GM21576 (cell line): ENCODE results near the gene PIGN.

Experiments
- ATAC-seq: cut with Tn5 transposase; IDR thresholded peaks from one replicate; pipeline ENCODE4 v1.9.1; 2021; ENCODE audit warnings: mild to moderate bottlenecking, moderate library complexity; ENCODE audit not compliant: unreplicated experiment

PIGN gene, protein sequence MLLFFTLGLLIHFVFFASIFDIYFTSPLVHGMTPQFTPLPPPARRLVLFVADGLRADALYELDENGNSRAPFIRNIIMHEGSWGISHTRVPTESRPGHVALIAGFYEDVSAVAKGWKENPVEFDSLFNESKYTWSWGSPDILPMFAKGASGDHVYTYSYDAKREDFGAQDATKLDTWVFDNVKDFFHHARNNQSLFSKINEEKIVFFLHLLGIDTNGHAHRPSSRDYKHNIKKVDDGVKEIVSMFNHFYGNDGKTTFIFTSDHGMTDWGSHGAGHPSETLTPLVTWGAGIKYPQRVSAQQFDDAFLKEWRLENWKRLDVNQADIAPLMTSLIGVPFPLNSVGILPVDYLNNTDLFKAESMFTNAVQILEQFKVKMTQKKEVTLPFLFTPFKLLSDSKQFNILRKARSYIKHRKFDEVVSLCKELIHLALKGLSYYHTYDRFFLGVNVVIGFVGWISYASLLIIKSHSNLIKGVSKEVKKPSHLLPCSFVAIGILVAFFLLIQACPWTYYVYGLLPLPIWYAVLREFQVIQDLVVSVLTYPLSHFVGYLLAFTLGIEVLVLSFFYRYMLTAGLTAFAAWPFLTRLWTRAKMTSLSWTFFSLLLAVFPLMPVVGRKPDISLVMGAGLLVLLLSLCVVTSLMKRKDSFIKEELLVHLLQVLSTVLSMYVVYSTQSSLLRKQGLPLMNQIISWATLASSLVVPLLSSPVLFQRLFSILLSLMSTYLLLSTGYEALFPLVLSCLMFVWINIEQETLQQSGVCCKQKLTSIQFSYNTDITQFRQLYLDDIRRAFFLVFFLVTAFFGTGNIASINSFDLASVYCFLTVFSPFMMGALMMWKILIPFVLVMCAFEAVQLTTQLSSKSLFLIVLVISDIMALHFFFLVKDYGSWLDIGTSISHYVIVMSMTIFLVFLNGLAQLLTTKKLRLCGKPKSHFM

DNA sequence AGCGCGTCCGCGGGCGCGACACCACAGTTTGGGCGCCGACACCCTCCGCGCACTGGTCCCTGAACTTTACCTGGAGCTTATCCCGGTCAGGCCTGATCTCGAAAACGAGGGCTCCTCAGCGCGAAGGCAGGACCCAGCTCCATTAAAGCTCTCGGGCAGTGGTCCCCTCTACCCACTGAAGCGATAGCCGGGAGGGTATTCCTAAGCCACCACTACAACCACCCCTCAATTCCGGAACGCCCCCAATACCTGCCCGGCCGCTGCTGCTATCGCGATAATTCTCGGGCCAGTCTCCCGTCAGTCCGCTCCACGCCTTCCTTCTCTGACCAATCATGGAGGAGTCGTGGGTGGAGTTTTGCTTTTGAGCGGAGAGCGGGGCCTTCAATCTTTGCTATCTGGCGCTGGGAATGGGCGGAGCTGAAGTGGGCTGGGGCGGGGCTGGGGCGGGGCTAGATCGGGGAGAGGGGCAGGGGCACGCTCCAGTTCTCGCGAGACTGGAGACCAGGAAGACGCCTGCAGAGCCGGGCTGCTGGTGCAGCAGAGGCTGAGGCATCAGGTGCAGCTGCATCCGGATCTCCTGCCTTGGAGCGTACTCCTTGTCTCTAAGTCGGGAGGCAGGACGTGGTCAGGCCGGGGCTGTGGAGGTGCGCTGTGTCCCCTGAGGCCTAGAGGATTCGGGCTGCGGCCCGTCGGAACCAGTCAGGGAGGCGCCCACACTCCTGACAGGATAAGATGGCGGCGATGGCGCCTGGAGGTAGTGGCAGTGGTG, at the start of gene PIGN, which contains the start of gene RELCH:
Gene PIGN (minus strand): TSS at position 283 of the 769 bp plus-strand sequence. CDS start 25,703 bp downstream, outside the sequence.
Gene RELCH (plus strand): TSS at position 482 of the 769 bp plus-strand sequence. CDS start 251 bp downstream, at position 733.
- ATAC-seq = peak; percentile 94

DNA sequence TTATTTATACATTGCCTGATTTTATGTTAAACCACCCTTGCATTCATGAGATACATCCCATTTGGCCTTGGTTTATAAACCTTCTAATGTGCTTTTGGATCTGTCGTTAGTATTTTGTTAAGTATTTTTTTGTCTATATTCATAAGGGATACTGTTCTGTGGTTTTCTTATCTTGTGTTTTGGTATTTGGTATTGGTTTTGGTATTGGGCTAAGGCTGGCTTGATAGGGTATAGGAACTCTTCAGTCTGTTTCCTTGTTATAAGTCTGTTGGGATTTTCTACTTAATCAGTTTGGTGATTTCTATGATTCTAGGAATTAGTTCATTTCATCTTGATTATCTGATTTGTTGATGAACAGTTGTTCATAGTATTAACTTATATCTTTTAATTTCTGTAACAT, 49.4 kb upstream of the PIGN start:
- ATAC-seq = no peak

DNA sequence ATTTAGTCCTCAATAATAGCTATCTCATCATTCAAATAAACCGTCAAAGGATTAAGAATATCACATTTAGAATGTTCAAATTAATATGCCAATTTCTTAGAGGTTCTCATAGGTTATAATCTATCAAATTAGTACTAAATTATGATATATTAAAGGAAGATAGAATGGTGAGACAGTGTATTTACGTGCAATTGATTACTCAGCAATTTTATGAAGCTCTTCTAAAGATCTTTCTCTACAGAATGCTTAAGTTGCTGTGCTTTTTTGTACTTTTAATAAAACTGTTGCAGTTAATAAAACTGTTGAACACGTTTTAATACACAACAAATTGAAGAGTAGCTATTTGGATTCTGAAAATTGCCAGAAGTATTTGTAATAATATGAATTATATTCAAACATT, 39.2 kb upstream of the PIGN start:
- no peak for ATAC-seq

DNA sequence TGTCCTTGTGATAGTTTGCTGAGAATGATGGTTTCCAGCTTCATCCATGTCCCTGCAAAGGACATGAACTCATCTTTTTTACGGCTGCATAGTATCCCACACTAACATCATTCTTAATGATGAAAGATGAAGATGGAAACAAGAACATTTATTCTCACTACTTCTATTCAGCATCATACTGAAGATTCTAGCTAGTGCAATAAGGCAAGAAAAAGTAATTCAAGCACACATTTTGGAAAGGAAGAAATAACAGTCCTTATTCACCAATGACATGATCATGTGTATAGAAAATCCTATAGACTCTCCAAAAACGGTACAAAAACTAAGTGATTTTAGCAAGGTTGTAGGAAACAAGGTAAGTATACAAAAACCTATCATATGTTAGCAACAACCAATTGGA, 37.4 kb upstream of the PIGN start:
- no peak for ATAC-seq

DNA sequence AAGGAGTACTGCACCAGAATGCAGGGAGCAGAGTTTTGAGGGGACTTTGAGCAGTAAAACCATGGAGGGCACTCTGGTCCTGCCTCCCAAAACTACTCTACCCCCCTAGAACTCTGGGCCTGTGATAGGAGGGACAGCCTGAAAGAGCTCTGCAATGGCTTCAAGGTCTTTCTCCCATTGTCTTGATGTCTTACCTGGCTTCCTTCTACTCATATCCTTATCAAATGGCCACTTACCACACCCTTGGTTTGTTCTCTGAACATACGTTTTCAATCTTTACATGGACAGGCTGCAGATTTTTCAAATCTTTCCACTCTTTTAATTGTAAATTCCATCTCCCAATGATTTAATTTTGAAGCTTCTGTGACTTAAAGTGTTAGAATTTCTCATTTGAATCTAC, 27.9 kb upstream of the PIGN start:
- no peak for ATAC-seq

DNA sequence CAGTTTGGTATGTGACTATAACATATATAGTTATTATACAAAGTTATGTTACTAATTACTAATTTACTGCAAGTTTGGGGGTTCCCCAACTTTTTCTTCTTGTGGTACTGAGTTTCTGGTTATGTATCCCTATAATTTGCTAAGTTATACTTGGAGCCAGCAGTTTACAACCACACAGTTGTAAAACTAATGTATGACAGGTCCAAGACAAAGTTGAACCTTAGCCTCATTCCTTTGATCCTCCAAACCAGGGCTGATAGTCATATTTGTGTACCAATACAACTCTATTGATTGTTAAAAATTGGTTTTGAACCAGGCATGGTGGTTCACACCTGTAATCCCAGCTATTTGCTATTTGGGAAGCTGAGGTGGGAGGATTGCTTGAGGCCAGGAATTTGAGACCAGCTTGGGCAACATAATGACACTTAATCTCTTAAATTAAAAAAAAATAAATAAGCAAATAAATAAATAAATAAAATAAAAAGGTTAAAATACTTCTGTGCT, 24.5 kb upstream of the PIGN start:
- ATAC-seq = no peak

DNA sequence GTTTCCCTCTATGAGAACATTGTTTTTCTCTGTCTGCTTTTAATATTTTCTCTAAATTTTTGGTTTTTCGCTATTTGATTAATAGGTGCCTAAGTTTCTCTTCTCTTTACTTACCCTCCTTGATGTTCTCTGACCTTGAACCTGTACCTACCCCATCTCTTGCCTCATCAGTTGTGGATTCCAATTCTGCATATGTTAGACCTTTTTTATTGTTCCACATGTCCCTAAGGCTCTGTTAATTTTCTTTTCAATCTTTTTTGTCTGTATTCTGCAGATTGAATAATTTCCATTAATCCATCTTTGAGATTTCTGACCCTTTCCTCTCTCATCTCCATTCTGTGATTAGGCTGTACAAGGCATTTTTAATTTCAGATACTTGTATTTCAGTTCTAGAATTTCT, 23.3 kb upstream of the PIGN start:
- ATAC-seq = no peak

DNA sequence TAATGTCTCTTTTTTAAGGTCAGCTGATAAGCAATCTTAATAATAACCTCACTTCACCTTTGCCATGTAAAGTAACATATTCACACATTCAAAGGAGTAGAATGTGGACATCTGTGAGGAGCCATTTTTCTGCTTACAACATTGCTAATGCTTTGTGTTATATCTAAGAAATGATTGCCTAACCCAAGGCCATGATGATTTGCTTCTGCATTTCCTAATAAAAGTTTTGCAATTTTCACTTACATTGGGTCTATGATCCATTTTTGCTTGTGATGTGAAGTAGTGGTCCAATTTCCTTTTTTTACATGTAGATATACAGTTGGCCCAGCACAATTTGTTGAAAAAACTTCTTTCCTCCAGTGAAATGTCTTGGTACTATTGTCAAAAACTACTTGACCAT, 22.2 kb upstream of the PIGN start:
- ATAC-seq = no peak

DNA sequence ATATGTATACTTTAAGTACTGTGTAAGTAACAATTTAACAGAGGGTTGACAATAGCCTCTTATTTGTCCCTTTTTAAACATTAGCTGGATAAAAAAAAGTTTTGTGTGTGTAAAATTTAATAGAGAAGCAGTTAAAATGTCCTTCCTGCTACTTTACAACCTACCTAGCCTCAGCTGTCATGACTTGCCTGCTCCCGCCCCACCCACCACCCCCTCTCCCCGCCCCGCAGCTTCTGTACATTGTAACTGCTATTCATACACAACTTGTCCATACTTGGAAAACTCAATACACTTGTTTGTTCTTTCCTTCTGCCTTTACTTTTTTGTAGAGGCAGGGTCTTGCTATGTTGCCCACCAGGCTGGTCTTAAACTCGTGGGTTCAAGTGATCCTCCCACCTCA, 19.7 kb upstream of the PIGN start:
- no peak for ATAC-seq

DNA sequence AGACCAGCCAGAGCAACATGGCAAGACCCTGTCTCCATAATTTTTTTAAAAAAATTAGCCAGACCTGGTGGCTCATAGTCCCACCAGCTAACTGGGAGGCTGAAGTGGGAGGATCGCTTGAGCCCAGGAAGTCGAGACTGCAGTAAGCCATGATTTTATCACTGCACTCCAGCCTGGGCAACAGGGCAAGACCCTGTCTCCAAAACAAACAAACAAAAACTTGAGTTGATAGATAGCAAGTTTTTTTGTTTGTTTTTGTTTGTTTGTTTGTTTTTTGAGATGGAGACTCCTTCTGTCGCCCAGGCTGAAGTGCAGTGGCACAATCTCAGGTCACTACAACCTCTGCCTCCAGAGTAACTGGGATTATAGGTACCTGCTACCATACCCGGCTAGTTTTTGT, 19.0 kb upstream of the PIGN start:
- ATAC-seq = no peak

DNA sequence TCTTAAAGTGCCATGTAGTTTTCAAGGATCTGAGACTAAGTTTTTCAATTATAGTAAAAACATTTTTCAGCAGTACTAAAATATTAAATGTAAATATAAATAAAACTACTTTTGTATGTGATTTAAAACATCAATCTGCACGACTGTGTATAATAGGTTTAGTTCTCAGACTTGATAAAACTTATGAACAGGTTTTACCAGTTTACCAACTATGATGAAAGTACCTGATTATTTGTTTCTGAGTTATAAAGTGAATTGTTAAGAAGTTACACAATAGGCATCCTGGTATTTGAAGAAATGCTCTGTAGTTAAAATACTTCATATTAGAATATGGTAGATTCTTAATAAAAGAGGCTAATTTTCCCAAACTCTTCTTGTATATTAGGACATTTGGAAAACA, 15.0 kb upstream of the PIGN start:
- ATAC-seq = no peak

DNA sequence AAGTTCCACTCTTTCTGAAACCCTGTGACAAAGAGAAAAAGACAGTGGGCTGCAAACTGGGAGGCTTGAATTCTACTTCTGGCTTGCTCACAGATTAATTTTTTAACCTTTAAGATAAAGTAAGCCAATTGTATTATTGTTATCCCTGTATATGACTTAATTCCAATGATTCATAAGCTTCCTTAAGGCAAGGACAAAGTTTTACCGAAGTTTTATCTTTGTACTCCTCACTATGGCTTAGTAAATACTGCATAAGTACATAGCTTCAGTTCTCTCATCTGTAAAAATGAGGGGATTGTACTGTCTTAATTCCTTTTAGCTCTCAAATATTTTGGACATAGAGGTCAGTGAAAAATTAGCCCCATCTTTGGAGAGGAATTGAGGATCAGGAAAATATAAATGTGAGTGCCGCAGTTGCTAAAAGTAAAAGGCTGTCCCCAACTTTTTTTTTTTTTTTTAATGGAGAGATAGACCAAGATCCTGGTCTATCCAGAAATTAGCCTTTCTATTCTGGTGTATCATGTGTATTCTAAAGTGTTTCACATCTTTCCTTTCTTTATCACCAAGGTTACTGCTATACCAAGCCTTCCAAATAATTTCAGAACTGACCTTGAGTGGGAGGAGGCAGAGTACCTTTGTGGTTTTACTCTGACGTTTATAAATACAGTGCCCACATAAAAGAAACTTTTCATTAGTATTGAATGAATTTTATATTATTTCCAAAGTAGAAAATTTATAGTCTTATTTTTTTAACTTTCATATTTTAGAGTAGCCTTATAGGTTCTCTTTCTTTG, 13.5 kb upstream of the PIGN start:
- no peak for ATAC-seq

DNA sequence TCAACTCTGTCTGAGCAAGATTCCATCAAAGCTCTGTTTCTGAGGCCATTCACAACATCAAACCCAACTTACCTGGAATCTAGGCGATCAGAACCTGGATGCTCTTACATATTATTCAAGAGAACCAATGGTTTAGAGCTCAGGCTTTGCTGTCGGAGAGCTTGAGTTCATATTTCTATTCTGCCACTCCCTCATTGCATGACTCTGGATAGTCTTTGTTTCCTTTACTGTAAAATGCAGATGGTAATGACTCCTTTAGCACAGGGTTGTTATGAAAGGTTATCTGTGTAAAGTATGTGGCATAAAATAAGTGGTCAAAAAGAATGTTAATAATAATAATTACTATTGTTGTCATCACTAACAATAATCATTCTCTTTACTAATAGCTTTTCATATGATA, 12.8 kb upstream of the PIGN start:
- no peak for ATAC-seq

DNA sequence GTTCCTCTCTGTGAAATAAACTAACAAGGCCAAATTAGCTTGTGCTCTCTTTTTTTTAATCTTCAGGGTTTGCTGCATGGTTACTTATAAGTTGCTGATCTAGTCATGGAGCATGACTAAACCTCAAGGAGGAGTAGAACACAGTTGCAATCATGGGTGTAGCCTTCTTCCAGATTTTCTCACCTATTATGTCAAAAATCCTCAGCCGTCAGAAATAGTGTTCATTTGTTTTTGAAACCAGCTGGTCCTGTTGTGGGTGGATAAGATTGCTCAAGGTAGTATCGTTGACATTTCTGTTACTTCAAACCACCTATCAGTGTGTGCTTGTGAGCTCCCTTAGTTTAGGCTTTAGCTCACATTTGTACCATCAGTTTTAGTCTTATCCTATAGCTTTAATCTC, 11.4 kb upstream of the PIGN start:
- no peak for ATAC-seq

DNA sequence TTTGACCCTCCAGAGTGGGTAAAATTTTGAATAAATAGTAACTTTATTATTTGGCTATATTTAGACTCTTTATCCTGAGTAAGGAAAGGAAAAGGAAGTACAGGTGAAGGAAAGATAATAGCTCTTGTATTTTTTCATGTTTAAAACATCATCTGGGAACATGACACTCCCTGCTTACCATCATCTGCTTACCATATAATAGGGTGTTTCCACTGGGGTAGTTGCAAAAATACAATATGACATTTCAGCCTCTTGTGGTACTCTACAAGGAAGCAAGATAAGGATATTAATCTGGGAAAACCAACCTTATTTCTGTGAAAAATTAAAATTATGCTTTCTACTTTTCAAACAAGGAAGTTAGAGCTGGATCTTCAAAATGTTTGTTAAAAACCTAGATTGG, 10.1 kb upstream of the PIGN start:
- ATAC-seq = no peak

DNA sequence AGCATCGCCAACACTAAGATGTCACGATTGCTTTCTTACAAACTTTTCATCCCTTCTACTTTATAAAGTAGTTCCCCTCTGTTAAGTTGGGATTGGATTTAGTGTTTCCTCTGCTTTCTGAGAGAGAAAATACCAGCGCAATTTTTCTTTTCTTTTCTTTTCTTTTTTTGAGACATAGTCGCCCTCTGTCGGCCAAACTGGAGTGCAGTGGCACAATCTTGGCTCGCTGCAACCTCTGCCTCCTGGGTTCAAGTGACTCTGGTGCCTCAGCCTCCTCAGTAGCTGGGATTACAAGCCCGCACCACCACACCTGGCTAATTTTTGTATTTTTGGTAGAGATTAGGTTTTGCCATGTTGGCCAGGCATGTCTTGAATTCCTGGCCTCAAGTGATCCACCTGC, 9.2 kb upstream of the PIGN start:
- no peak for ATAC-seq

DNA sequence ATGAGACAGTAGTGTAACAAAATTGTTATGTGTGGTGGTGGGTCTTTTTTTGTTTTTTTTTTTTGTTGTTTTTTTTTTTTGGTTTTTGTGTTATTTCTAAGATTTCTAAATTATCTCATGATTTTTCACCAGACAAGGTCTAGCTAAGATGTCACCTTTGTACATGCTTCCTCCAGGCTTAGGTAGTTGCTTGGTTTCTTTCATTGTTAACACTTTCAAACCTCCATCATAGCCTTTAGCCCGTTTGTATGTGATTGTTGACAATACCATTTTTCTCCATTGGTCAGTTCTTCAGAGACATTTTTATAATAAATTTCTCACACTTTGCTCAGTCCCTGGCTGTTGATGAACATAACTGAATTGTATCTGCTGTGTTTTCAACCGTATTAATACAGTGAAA, 2.4 kb upstream of the PIGN start:
- no peak for ATAC-seq

DNA sequence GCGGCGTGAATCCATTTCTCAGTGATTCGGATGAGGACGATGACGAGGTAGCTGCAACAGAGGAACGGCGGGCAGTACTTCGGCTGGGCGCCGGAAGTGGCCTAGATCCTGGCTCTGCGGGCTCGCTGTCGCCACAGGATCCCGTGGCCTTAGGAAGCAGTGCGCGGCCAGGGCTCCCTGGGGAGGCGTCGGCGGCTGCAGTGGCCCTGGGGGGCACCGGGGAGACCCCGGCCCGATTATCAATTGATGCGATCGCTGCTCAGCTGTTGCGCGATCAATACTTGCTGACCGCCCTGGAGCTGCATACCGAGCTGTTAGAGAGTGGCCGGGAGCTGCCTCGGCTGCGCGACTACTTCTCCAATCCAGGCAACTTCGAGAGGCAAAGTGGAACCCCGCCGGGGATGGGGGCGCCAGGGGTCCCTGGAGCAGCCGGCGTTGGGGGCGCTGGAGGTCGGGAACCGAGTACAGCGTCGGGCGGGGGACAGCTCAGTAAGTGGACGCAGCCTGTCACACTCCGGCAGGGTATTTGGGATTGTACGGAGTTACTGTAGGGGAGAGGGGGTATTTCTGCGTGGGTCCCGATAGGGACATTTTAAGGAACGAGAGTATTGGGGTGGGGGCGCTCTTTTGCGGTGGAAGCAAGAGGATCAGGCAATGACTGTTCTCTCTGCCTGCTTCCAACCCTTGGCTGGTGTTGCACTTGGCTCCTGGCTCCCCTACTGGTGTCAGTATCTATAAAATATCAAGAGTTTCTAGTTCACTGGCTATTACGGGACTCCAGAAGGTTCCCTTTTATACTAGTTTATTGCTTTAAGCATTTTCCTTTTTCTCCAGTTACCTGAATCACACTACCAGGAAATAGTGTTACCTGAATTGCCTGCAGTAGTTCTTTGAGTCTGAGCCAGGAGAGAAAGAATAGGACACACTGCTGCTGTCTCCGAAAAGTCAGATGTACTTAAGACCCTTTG, 971 bp upstream of the PIGN start:
- no peak for ATAC-seq

DNA sequence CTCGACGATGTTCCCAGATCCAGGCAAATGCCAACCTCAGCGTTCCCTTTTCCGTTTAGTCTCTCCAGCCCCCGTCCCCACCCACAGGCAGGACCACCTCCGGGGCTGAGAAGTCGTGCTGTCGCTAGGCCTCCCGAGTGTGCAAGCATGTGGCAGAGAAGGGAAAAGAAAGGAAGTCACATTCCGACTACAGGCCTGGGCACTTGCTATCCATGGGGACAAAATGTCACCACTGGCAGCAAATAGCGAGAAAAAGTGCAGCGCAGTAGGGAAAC, 420 bp downstream of the PIGN start:
- ATAC-seq = peak; percentile 6
